CD14-positive monocyte (primary cell): ENCODE measurements around the gene CCNDBP1. TPM values are rescaled to one million over a fixed set of nuclear protein-coding genes. Genes with fewer than 3 reads are reported as not detected.
"Not testable (repeated sequence)": the region's sequence is repeated elsewhere in the genome, so short reads cannot be mapped to it uniquely, and the experiment has no call there.

Experiments used
- DNase-seq, 3 donors: peaks; one replicate each; pipeline ENCODE4 v3.0.0-alpha.2; 2011 to 2022
- H2AFZ ChIP-seq: 2 replicates; pipeline ENCODE4 v1.6.0; 2012; ENCODE audit warnings: mild to moderate bottlenecking, low read depth, low read length, inconsistent platforms; ENCODE audit not compliant: insufficient read depth, poor library complexity, severe bottlenecking
- H3K27ac ChIP-seq, 2 donors: 1 replicate in 1 of 2; 2 replicates in 1 of 2; pipeline ENCODE4 v1.5.1; 2012 to 2013; ENCODE audit warnings: low read length in 2 of 2, control low read depth in 1 of 2, inconsistent platforms in 1 of 2, low read depth in 1 of 2, mild to moderate bottlenecking in 1 of 2
- H3K27me3 ChIP-seq, 2 donors: one replicate each; pipeline versions ENCODE4 v1.6.0 to v1.6.1; 2011 to 2013; ENCODE audit warnings: low read length in 2 of 2; ENCODE audit not compliant: control insufficient read depth in 2 of 2, insufficient read depth in 2 of 2
- H3K36me3 ChIP-seq, 2 donors: replicated peaks in 1 of 2; 1 replicate in 1 of 2; 2 replicates in 1 of 2; pipeline versions ENCODE4 v1.5.1 to v1.6.1; 2012 to 2013; ENCODE audit warnings: low read length in 2 of 2, control low read depth in 1 of 2, inconsistent platforms in 1 of 2, mild to moderate bottlenecking in 1 of 2; ENCODE audit not compliant: insufficient read depth in 2 of 2, control insufficient read depth in 1 of 2
- H3K4me1 ChIP-seq, 2 donors: 1 replicate in 1 of 2; 2 replicates in 1 of 2; pipeline versions ENCODE4 v1.5.1 to v1.6.1; 2012 to 2013; ENCODE audit warnings: low read length in 2 of 2, control low read depth in 1 of 2, inconsistent platforms in 1 of 2, mild to moderate bottlenecking in 1 of 2, moderate library complexity in 1 of 2; ENCODE audit not compliant: insufficient read depth in 2 of 2, control insufficient read depth in 1 of 2
- H3K4me2 ChIP-seq: replicated peaks from 2 replicates; pipeline ENCODE3; 2012; ENCODE audit warnings: low read length, moderate library complexity, mild to moderate bottlenecking; ENCODE audit not compliant: poor library complexity, severe bottlenecking; ENCODE audit errors: extremely low read depth
- H3K4me3 ChIP-seq, 3 experiments: fragments of 200-600 bp in 1 of 3; sonication (generic) in 1 of 3; replicated peaks in 1 of 3; 1 replicate in 2 of 3; 2 replicates in 1 of 3; pipeline ENCODE4 v1.5.1; 2011 to 2013; ENCODE audit warnings: low read length in 3 of 3, mild to moderate bottlenecking in 3 of 3, control low read depth in 2 of 3, low read depth in 2 of 3, inconsistent platforms in 1 of 3, moderate library complexity in 1 of 3
- H3K79me2 ChIP-seq: 2 replicates; pipeline ENCODE4 v1.6.0; 2012; ENCODE audit warnings: mild to moderate bottlenecking, control low read depth, inconsistent platforms, low read length, moderate library complexity; ENCODE audit not compliant: insufficient read depth
- H3K9ac ChIP-seq: 2 replicates; pipeline ENCODE4 v1.6.0; 2017; ENCODE audit warnings: low read length, mild to moderate bottlenecking; ENCODE audit not compliant: insufficient read depth, poor library complexity, severe bottlenecking
- H3K9me3 ChIP-seq, 2 donors: replicated peaks in 1 of 2; 1 replicate in 1 of 2; 2 replicates in 1 of 2; pipeline versions ENCODE4 v1.5.1 to v1.6.1; 2012 to 2013; ENCODE audit warnings: low read length in 2 of 2, control low read depth in 1 of 2; ENCODE audit not compliant: control insufficient read depth in 1 of 2, insufficient read depth in 1 of 2
- H4K20me1 ChIP-seq: 2 replicates; pipeline ENCODE4 v1.6.0; 2012; ENCODE audit warnings: mild to moderate bottlenecking, low read length, control low read depth, moderate library complexity; ENCODE audit not compliant: insufficient read depth
- H3K27ac Mint-ChIP-seq, 7 donors: one replicate each; pipeline ENCODE4 v1.8.0; 2020; ENCODE audit warnings: mild to moderate bottlenecking in 7 of 7, mixed read lengths in 7 of 7, moderate library complexity in 6 of 7, inconsistent platforms in 2 of 7
- H3K27me3 Mint-ChIP-seq, 3 donors: one replicate each; pipeline ENCODE4 v1.8.0; 2021 to 2022; ENCODE audit warnings: low read depth in 3 of 3, mild to moderate bottlenecking in 3 of 3, mixed read lengths in 3 of 3, moderate library complexity in 3 of 3, inconsistent platforms in 1 of 3
- H3K36me3 Mint-ChIP-seq, 2 donors: one replicate each; pipeline ENCODE4 v1.8.0; 2020; ENCODE audit warnings: mixed read lengths in 2 of 2, inconsistent platforms in 1 of 2, mild to moderate bottlenecking in 1 of 2
- H3K4me1 Mint-ChIP-seq: one replicate; pipeline ENCODE4 v1.8.0; 2020; ENCODE audit warnings: mild to moderate bottlenecking, mixed read lengths
- H3K4me3 Mint-ChIP-seq, 2 donors: one replicate each; pipeline ENCODE4 v1.8.0; 2020; ENCODE audit warnings: mild to moderate bottlenecking in 2 of 2, mixed read lengths in 2 of 2, moderate library complexity in 1 of 2
- H3K9me3 Mint-ChIP-seq, 7 donors: one replicate each; pipeline ENCODE4 v1.8.0; 2020 to 2022; ENCODE audit warnings: mixed read lengths in 7 of 7, mild to moderate bottlenecking in 6 of 7, moderate library complexity in 6 of 7, inconsistent platforms in 2 of 7
- WGBS: methylation state at CpG from one replicate; pipeline ENCODE4 v1.1.5; 2013; ENCODE audit warnings: missing lambda C conversion rate; ENCODE audit not compliant: insufficient coverage; 5-methylcytosine and 5-hydroxymethylcytosine counted together
- intact Hi-C, 2 donors: fragments of 100-400 bp; cut with micrococcal nuclease; formaldehyde crosslinking; loops; one replicate each; pipeline versions ENCODE4 v1.15.0 to v1.15.1; 2023
- polyA plus RNA-seq, 3 donors: library from polyadenylated mRNA; depleted of rRNA in 1 of 3; unstranded in 2 of 3; stranded (reverse) in 1 of 3; fragments of 300-500 nt in 2 of 3; fragments of >200 nt in 1 of 3; fragmentation: Illumina TruSeq in 2 of 3; gene quantifications; 1 replicate in 2 of 3; 2 replicates in 1 of 3; pipeline ENCODE4 v1.2.3, GENCODE V29; 2012 to 2021
- TF ChIP-seq, protein P1 (sequence below): fragments of 200-600 bp; IDR thresholded peaks from one replicate; pipeline ENCODE4 v1.8.0; 2022; ENCODE audit warnings: antibody characterized with exemption, mild to moderate bottlenecking

Gene CCNDBP1
- polyA plus RNA-seq, 3 donors, result 79.2 to 205 (median 196) TPM

DNA sequence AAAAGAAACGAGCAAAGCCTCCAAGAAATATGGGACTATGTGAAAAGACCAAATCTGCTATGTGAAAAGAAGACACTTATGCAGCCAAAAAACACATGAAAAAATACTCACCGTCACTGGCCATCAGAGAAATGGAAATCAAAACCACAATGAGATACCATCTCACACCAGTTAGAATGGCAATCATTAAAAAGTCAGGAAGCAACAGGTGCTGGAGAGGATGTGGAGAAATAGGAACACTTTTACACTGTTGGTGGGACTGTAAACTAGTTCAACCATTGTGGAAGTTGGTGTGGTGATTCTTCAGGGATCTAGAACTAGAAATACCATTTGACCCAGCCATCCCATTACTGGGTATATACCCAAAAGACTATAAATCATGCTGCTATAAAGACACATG lies 8.1 kb upstream of the CCNDBP1 start:
- DNase-seq, H3K4me3 ChIP-seq, H3K27ac ChIP-seq, H3K27ac Mint-ChIP-seq, H3K79me2 ChIP-seq, H3K4me3 Mint-ChIP-seq, H3K9me3 ChIP-seq, H2AFZ ChIP-seq, H4K20me1 ChIP-seq, H3K9ac ChIP-seq, H3K4me2 ChIP-seq, H3K27me3 Mint-ChIP-seq, H3K27me3 ChIP-seq, H3K4me1 Mint-ChIP-seq, H3K4me1 ChIP-seq, intact Hi-C loops: not testable (repeated sequence)
- H3K36me3 Mint-ChIP-seq, result peaks cover 63 to 81% of the 10 kb centered on the region in 2 donors
- WGBS, result no CpG with 5 or more reads among the region's 2 CpGs
- H3K36me3 ChIP-seq, result peaks cover 60 to 78% of the 10 kb centered on the region in 2 donors
- H3K9me3 Mint-ChIP-seq, result peaks cover 0 to 12% (median 5%) of the 10 kb centered on the region in 7 donors

- Histone ChIP-seq H3K27me3 (no peaks in the 10 kb centered on the region), H3K9me3 (no peaks in the 10 kb centered on the region), H3K9ac (no peak overlapping the region), H3K79me2 (peaks cover 30% of the 10 kb centered on the region), H4K20me1 (peaks cover 11% of the 10 kb centered on the region), H3K4me3 (no peak overlapping the region), H3K27ac (peak overlapping the region in 1 of 2 donors; percentile 2), H3K36me3 (peaks cover 31 to 68% of the 10 kb centered on the region in 2 donors), H2AFZ (no peak overlapping the region), H3K4me2 (no peak overlapping the region), H3K4me1 (peaks cover 8 to 19% of the 10 kb centered on the region in 2 donors)
- no peak for DNase-seq
- Mint-ChIP-seq H3K27ac (peak overlapping the region in 2 of 7 donors; percentile 4 to 47), H3K27me3 (no peaks in the 10 kb centered on the region), H3K4me3 (no peak overlapping the region), H3K36me3 (peaks cover 35 to 57% of the 10 kb centered on the region in 2 donors), H3K9me3 (no peaks in the 10 kb centered on the region), H3K4me1 (peaks cover 20% of the 10 kb centered on the region)
- TF ChIP-seq, protein P1, sequence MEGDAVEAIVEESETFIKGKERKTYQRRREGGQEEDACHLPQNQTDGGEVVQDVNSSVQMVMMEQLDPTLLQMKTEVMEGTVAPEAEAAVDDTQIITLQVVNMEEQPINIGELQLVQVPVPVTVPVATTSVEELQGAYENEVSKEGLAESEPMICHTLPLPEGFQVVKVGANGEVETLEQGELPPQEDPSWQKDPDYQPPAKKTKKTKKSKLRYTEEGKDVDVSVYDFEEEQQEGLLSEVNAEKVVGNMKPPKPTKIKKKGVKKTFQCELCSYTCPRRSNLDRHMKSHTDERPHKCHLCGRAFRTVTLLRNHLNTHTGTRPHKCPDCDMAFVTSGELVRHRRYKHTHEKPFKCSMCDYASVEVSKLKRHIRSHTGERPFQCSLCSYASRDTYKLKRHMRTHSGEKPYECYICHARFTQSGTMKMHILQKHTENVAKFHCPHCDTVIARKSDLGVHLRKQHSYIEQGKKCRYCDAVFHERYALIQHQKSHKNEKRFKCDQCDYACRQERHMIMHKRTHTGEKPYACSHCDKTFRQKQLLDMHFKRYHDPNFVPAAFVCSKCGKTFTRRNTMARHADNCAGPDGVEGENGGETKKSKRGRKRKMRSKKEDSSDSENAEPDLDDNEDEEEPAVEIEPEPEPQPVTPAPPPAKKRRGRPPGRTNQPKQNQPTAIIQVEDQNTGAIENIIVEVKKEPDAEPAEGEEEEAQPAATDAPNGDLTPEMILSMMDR, result no peak
- intact Hi-C loops, result no loop called here
- 70% methylated on average over 2 of the region's 3 CpGs for WGBS
Measured at GRCh38 chr15:43183270-43183669, 1.9 kb upstream of the CCNDBP1 start.
